Forelimb muscle (tissue), 1 donor: ENCODE data around the gene MCEMP1. TPM values are rescaled to one million over a fixed set of nuclear protein-coding genes. Genes with fewer than 3 reads are reported as not detected.

Experiments used
- DNase-seq: peaks from one replicate; pipeline ENCODE4 v3.0.0-alpha.2; 2013; ENCODE audit warnings: low read depth
- polyA plus RNA-seq: library from polyadenylated mRNA; unstranded; fragments of 120-200 nt; gene quantifications from one replicate; pipeline ENCODE4 v1.2.1, GENCODE V29; 2013; ENCODE audit not compliant: insufficient read length

MCEMP1 gene
- 0.14 TPM for polyA plus RNA-seq

- DNase-seq, result no peak
Observed at GRCh38 chr19:7676854-7677253, at the start of gene MCEMP1. Gene MCEMP1, plus strand, starts transcription at chr19:7677090. Its CDS starts 31 bp downstream, at chr19:7677121.

GRCh38 chr19:7627166-7627565 is 49.7 kb upstream of the MCEMP1 start:
- no peak for DNase-seq

- no peak for DNase-seq
Observed at GRCh38 chr19:7628589-7629311, 48.1 kb upstream of the MCEMP1 start.

GRCh38 chr19:7629347-7630054 is 47.4 kb upstream of the MCEMP1 start, which contains the start of the genes PET100 and XAB2:
Gene PET100, plus strand, starts transcription at chr19:7629793. Its CDS starts 41 bp downstream, at chr19:7629834.
Gene XAB2, minus strand, starts transcription at chr19:7629545. Its CDS starts 18 bp downstream, at chr19:7629527.
- peak; percentile 97 for DNase-seq

- DNase-seq, result no peak
Observed at GRCh38 chr19:7631577-7631976, 45.3 kb upstream of the MCEMP1 start.

GRCh38 chr19:7632340-7633203 is 44.3 kb upstream of the MCEMP1 start:
- no peak for DNase-seq

- DNase-seq, result no peak
Observed at GRCh38 chr19:7633698-7634097, 43.2 kb upstream of the MCEMP1 start, which contains the start of gene PCP2. Gene PCP2, minus strand, starts transcription at chr19:7633719. Its CDS starts 262 bp downstream, at chr19:7633457.

GRCh38 chr19:7635670-7636069 is 41.2 kb upstream of the MCEMP1 start:
- no peak for DNase-seq

GRCh38 chr19:7636317-7636690 is 40.6 kb upstream of the MCEMP1 start:
- no peak for DNase-seq

GRCh38 chr19:7636691-7637373 is 40.1 kb upstream of the MCEMP1 start, which contains the start of gene STXBP2:
Gene STXBP2, plus strand, starts transcription at chr19:7637110. Its CDS starts 40 bp downstream, at chr19:7637150.
- no peak for DNase-seq

DNA sequence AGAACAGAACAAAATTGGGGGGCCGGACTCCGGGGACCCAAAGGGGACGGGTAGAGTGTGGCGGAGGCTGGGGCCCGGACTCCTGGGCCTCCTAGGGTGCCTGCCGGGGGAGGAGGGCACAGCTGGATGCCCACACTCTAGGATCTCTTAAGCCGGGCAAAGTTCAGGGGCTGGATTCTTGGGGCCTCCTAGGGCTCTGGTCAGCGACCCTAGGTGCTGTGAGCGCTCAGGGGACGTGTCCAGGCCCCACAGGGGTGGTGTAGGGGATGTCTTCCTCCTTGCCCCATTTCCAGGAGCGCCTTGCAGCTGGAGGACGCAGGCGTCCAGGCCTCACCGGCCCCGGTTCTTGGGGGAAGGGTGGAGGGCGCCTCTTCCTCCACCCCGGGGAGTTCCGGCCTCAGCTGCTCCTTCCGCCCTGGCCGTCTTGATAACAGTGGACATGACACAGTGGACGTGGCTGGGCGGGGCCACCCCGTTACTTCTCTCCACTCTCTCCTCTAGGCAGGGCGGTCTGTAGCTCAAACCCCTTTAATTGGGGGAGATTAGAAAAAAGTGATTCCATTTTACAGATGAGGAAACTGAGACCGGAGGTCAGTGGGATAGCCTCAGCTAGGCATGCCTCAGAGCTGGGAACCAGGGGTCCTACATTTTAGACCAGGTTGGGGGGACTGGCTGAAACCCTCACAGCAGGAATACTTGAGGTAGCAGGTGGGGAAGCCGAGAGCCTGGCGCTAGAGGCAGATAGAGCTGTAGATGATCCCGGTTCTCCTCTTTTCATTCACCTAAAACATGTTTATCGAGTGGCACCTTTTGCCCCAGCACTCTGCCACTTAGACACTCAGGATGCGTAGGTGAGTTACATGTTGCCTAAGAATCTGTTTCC is 39.3 kb upstream of the MCEMP1 start:
- DNase-seq, result no peak

GRCh38 chr19:7638802-7639465 is 38.0 kb upstream of the MCEMP1 start:
- no peak for DNase-seq

DNA sequence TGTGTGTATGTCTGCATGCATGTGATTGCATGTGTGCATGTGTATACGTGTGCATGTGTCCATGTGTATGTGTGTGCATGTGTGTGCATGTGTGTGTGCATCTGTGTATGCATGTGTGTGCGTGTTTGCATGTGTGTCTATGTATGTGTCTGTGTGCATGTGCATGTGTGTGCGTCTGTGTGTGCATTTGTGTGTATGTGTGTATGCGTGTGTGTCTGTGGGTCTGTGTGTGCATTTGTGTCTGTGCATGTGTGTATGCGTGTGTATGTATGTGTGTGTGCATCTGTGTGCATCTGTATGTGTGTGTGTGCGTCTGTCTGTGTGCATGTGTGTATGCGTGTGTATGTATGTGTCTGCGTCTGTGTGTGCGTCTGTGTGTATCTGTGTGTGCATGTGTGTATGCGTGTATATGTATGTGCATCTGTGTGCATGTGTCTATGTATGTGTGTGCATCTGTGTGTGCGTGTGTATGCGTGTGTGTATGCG is 37.0 kb upstream of the MCEMP1 start:
- no peak for DNase-seq

GRCh38 chr19:7640803-7641202 is 36.1 kb upstream of the MCEMP1 start:
- no peak for DNase-seq

DNA sequence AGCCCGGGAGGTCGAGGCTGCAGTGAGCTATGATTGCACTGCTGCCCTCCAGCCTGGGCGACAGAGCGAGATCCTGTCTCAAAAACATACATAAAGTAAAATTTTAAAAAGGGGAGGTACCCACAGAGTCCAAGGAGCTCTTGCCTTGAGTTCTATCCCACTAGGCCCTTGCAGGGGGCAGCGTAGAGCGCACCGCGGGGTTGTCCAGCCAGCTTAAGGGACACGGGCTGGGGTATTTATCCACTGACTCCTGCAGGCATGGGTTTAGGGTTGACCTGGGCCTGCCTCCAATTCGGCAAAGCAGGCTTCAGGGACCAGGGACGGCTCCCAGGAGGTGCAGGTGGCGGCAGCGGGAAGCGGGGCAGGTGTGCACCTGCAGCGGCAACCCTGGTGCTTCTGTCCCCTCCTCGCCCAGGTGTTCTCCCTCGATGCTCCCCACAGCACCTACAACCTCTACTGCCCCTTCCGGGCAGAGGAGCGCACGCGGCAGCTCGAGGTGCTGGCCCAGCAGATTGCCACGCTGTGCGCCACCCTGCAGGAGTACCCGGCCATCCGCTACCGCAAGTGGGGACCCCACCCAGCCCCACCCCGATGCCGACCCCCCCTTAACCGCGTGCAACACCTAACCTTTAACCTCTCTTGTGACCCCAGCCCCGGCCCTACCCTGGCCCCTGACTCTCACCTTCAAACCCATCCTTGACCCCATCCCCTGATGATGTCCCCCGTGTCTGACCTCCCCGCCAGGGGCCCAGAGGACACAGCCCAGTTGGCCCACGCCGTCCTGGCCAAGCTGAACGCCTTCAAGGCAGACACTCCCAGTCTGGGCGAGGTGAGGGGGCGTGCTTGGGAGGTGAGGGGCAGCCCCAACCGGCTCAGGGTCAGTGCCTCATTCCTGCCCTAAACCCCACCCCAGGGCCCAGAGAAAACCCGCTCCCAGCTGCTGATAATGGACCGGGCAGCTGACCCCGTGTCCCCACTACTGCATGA is 35.3 kb upstream of the MCEMP1 start:
- DNase-seq, result no peak

- DNase-seq, result no peak
Observed at GRCh38 chr19:7642295-7643030, 34.4 kb upstream of the MCEMP1 start.

DNA sequence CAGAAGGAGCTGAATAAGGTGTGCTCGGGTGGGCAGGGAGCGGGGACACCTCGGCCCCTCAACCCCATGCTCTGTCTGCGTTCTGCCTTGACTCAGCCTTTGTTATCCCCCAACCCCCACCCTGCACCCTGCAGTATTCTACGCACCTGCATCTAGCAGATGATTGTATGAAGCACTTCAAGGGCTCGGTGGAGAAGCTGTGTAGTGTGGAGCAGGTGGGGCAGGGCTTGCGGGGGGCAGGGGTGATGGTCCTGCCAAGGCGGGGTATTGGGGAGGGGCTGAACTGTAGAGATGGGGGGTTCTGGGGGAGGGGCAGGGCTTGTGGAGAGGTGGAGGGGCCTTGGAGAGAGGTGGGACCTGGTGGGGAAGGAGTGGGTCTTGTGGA is 33.9 kb upstream of the MCEMP1 start:
- no peak for DNase-seq
